HUDEP-2 (cell line): Measurements from ENCODE around the gene SRRM1.

Source experiments
- DNase-seq, 76 experiments: peaks; one replicate each; lab custom pipeline; 2025; ENCODE audit not compliant: unreplicated experiment in 76 of 76; lab: John Stamatoyannopoulos, UW

Gene SRRM1

GRCh38 chr1:24642481-24643362 lies at the start of gene SRRM1:
SRRM1 (plus strand) TSS chr1:24643302; CDS start chr1:24643327, 25 bp downstream.
- peak in 75 of 76 experiments; percentile 77 to 99 (median 98) for DNase-seq

- DNase-seq: no peak
Observed at GRCh38 chr1:24594328-24594598, 48.8 kb upstream of the SRRM1 start.

- DNase-seq: no peak
Observed at GRCh38 chr1:24596401-24596880, 46.7 kb upstream of the SRRM1 start.

- DNase-seq: no peak
Observed at GRCh38 chr1:24599265-24599664, 43.8 kb upstream of the SRRM1 start.

GRCh38 chr1:24600551-24600950 lies 42.6 kb upstream of the SRRM1 start:
- DNase-seq: no peak

GRCh38 chr1:24605534-24606295 lies 37.4 kb upstream of the SRRM1 start:
- DNase-seq: no peak

GRCh38 chr1:24606296-24606605 lies 36.9 kb upstream of the SRRM1 start:
- DNase-seq: no peak

- no peak for DNase-seq
Observed at GRCh38 chr1:24606621-24607020, 36.5 kb upstream of the SRRM1 start.

GRCh38 chr1:24609949-24610517 lies 33.1 kb upstream of the SRRM1 start:
- DNase-seq: no peak

GRCh38 chr1:24619376-24619775 lies 23.7 kb upstream of the SRRM1 start:
- DNase-seq: no peak

- no peak for DNase-seq
Observed at GRCh38 chr1:24620678-24621077, 22.4 kb upstream of the SRRM1 start.

GRCh38 chr1:24621121-24621520 lies 22.0 kb upstream of the SRRM1 start:
- DNase-seq: no peak

- DNase-seq: no peak
Observed at GRCh38 chr1:24622218-24622617, 20.9 kb upstream of the SRRM1 start.

GRCh38 chr1:24632832-24633175 lies 10.3 kb upstream of the SRRM1 start:
- no peak for DNase-seq

- DNase-seq: peak in 25 of 76 experiments; percentile 4 to 53 (median 32)
Observed at GRCh38 chr1:24635195-24635843, 7.8 kb upstream of the SRRM1 start.

- DNase-seq: no peak
Observed at GRCh38 chr1:24636661-24637357, 6.3 kb upstream of the SRRM1 start.

- no peak for DNase-seq
Observed at GRCh38 chr1:24639094-24639493, 4.0 kb upstream of the SRRM1 start.

- no peak for DNase-seq
Observed at GRCh38 chr1:24639881-24640280, 3.2 kb upstream of the SRRM1 start.

- DNase-seq: peak in 18 of 76 experiments; percentile 2 to 38 (median 14)
Observed at GRCh38 chr1:24640288-24640687, 2.8 kb upstream of the SRRM1 start.

GRCh38 chr1:24641646-24642151 lies 1.4 kb upstream of the SRRM1 start:
- DNase-seq: peak in 15 of 76 experiments; percentile 1 to 43 (median 14)
